Cardiac fibroblast (primary cell): ENCODE data around the gene GPR12.

Source experiments
- DNase-seq, 2 donors: peaks; one replicate each; pipeline versions ENCODE4 v3.0.0 to v3.0.0-alpha.2; 2010; ENCODE audit warnings: low read depth in 2 of 2
- H3K4me3 ChIP-seq, 2 donors: replicated peaks in 1 of 2; 1 replicate in 1 of 2; 2 replicates in 1 of 2; pipeline ENCODE4 v1.5.1; 2011; ENCODE audit warnings: low read depth in 2 of 2, low read length in 2 of 2, mild to moderate bottlenecking in 2 of 2, moderate library complexity in 1 of 2
- CTCF ChIP-seq: IDR thresholded peaks from one replicate; pipeline ENCODE4 v1.5.1; 2011; ENCODE audit warnings: low read depth, mild to moderate bottlenecking, low read length, inconsistent platforms

GPR12 gene

GRCh38 chr13:26749285-26749684 is 11.3 kb downstream of the GPR12 start:
- no peak overlapping the region for H3K4me3 ChIP-seq
- TF ChIP-seq CTCF, result no peak
- no peak for DNase-seq

GRCh38 chr13:26747706-26748105 is 12.9 kb downstream of the GPR12 start:
- no peak overlapping the region for H3K4me3 ChIP-seq
- TF ChIP-seq CTCF, result no peak
- no peak for DNase-seq

GRCh38 chr13:26743971-26744370 is 16.6 kb downstream of the GPR12 start:
- no peak overlapping the region for H3K4me3 ChIP-seq
- TF ChIP-seq CTCF, result no peak
- DNase-seq, result no peak

- H3K4me3 ChIP-seq, result no peak overlapping the region
- no peak for DNase-seq
- no peak for TF ChIP-seq CTCF
These were observed 17.8 kb downstream of the GPR12 start for GRCh38 chr13:26742691-26743358.

- H3K4me3 ChIP-seq, result no peak overlapping the region
- no peak for DNase-seq
- TF ChIP-seq CTCF, result no peak
These were observed 24.9 kb downstream of the GPR12 start for GRCh38 chr13:26735677-26736076.

GRCh38 chr13:26727633-26728032 is 33.0 kb downstream of the GPR12 start:
- H3K4me3 ChIP-seq, result no peak overlapping the region
- TF ChIP-seq CTCF, result no peak
- no peak for DNase-seq

- no peak for DNase-seq
- TF ChIP-seq CTCF, result no peak
These were observed 33.5 kb downstream of the GPR12 start for GRCh38 chr13:26727122-26727521.

More at GRCh38 chr13:26727122-26727521, 33.5 kb downstream of the GPR12 start:
- H3K4me3 ChIP-seq, result no peak overlapping the region
